Measurements from ENCODE around the gene FBXW2.

FBXW2 gene

DNA sequence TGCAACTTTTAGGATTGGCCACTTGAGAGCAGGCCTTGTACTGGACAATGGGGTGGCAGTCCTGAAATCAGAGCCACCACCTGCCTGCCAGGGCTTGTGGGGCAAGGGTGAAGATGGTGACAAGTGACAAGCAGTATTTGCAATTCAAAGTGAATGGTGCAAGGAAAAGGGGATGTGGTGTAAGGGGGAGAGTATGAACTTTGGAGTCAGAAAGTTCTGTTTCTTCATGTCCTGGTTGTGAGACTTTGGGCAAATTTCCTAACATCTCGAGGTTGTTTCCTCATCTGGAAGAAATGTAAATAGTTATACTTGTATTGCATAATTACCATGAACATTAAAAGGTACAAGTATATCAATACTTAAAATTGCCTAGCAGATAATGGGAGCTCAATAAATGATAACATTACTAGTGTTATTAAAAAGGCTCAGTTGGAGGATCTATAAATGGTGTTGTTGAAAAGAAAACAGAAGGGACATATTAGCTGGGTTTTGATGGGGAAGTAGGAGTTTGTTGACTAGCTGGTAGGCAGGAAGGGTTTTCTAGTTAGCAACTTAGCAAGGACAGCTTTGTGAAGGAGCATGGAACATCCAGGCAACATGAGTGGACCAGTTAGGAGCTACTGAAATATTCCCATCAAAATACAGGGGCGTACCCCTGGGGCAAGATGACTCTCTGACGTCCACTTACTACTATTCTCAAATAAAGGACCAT lies 57.6 kb downstream of the FBXW2 start:
- H3K36me3 ChIP-seq (ENCODE audit: insufficient read depth, low read length) = no peaks in the 10 kb centered on the region
- no peak overlapping the region for H3K4me3 ChIP-seq (ENCODE audit: low read length, poor library complexity, severe bottlenecking)
- no peaks in the 10 kb centered on the region for H3K9me3 ChIP-seq (ENCODE audit: insufficient read depth, low read depth, low read length)
- no peaks in the 10 kb centered on the region for H4K20me1 ChIP-seq (ENCODE audit: insufficient read depth, low read length, poor library complexity, severe bottlenecking)
- H3K4me1 ChIP-seq (ENCODE audit: insufficient read depth, low read length, poor library complexity, severe bottlenecking) = no peaks in the 10 kb centered on the region
- no peak overlapping the region for H3K9ac ChIP-seq (ENCODE audit: low read depth, low read length, poor library complexity, severe bottlenecking)
- no peaks in the 10 kb centered on the region for H3K27me3 ChIP-seq (ENCODE audit: insufficient read depth, low read length, poor library complexity, severe bottlenecking)
- no peaks in the 10 kb centered on the region for H3F3A ChIP-seq (ENCODE audit: low read depth)
- no peaks in the 10 kb centered on the region for H3K79me2 ChIP-seq (ENCODE audit: insufficient read depth, low read length)
- TF ChIP-seq, protein P1, sequence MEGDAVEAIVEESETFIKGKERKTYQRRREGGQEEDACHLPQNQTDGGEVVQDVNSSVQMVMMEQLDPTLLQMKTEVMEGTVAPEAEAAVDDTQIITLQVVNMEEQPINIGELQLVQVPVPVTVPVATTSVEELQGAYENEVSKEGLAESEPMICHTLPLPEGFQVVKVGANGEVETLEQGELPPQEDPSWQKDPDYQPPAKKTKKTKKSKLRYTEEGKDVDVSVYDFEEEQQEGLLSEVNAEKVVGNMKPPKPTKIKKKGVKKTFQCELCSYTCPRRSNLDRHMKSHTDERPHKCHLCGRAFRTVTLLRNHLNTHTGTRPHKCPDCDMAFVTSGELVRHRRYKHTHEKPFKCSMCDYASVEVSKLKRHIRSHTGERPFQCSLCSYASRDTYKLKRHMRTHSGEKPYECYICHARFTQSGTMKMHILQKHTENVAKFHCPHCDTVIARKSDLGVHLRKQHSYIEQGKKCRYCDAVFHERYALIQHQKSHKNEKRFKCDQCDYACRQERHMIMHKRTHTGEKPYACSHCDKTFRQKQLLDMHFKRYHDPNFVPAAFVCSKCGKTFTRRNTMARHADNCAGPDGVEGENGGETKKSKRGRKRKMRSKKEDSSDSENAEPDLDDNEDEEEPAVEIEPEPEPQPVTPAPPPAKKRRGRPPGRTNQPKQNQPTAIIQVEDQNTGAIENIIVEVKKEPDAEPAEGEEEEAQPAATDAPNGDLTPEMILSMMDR (conservative IDR thresholded peaks at IDR 0.05; ENCODE audit: low read length) = no peak
- no peak for TF ChIP-seq EZH2phosphoT487 (IDR thresholded peaks at IDR 0.05; ENCODE audit: borderline replicate concordance)
- no peak overlapping the region for H2AFZ ChIP-seq (ENCODE audit: low read length)
- no peaks in the 10 kb centered on the region for H3K9me2 ChIP-seq (replicated peaks; ENCODE audit: low read depth, low read length)
- H3K4me2 ChIP-seq (ENCODE audit: low read depth, low read length, poor library complexity, severe bottlenecking) = no peak overlapping the region

DNA sequence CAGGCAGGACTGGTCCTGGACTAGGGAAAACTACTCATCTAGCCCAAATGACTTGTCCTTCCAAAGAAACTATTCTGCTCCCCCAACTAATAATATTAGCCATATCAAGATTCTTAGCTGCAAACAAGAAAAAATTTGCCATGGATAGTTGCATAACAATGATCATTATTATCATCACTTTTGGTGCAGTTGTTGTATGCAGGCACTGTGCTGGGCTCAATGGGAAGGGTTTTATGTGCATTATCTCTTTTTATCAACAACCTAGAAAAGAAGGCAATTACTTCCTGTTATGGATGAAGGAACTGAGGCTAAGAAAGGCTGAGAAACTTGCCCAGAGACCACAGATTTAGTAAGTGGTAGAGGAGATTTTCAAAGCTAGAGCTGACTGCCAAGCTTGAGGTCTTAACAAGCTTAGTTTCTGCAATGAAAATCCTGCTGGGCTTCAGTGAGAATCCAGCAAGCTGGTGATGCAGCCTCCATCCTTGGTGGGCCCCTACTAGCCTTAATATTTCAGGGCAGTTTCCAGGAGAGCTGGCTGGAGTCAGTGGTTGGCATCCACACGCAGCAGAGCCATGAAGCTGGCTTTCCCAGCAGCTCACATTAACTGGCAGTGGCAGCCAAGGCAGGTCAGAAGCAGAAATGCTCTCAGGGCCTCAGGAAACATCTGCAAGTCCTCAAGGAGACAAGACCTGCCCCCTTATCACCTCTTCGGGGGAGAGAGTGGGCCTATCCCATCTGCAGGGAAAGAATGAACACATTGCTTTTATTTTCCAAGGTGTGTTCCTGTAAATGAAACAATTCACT lies 58.4 kb downstream of the FBXW2 start:
- Histone ChIP-seq H3K27me3 (ENCODE audit: insufficient read depth, low read length, poor library complexity, severe bottlenecking) (no peaks in the 10 kb centered on the region), H3K9me3 (ENCODE audit: insufficient read depth, low read depth, low read length) (no peaks in the 10 kb centered on the region), H3K36me3 (ENCODE audit: insufficient read depth, low read length) (no peaks in the 10 kb centered on the region), H3K4me1 (ENCODE audit: insufficient read depth, low read length, poor library complexity, severe bottlenecking) (no peaks in the 10 kb centered on the region), H3F3A (ENCODE audit: low read depth) (no peaks in the 10 kb centered on the region), H4K20me1 (ENCODE audit: insufficient read depth, low read length, poor library complexity, severe bottlenecking) (no peaks in the 10 kb centered on the region), H3K4me2 (ENCODE audit: low read depth, low read length, poor library complexity, severe bottlenecking) (no peak overlapping the region), H3K9me2 (replicated peaks; ENCODE audit: low read depth, low read length) (no peaks in the 10 kb centered on the region), H3K79me2 (ENCODE audit: insufficient read depth, low read length) (no peaks in the 10 kb centered on the region), H3K9ac (ENCODE audit: low read depth, low read length, poor library complexity, severe bottlenecking) (no peak overlapping the region), H2AFZ (ENCODE audit: low read length) (no peak overlapping the region), H3K4me3 (ENCODE audit: low read length, poor library complexity, severe bottlenecking) (no peak overlapping the region)
- TF ChIP-seq, protein P1 (conservative IDR thresholded peaks at IDR 0.05; ENCODE audit: low read length) = no peak
- TF ChIP-seq EZH2phosphoT487 (IDR thresholded peaks at IDR 0.05; ENCODE audit: borderline replicate concordance) = no peak

DNA sequence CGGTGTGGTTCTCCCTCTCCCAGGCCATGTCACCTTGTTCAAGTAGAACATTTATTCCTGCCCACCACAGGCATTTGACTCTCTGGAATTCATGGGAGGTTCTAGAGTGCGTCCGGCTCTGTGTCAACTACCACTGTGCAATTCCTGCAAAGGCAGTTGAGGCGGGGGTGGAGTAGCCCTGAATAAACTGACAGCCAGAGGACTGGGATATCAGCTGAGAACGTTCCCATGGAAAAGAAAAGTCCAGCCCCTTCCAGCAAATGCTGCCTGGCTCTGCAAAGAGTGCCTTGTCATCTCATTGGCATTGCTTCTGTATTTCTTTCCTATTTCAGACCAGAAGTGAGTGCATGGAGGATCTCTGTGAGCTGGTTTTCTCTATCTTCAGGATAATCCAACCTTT lies 60.0 kb downstream of the FBXW2 start:
- Histone ChIP-seq H3F3A (ENCODE audit: low read depth) (no peaks in the 10 kb centered on the region), H3K79me2 (ENCODE audit: insufficient read depth, low read length) (no peaks in the 10 kb centered on the region), H3K36me3 (ENCODE audit: insufficient read depth, low read length) (no peaks in the 10 kb centered on the region), H3K27me3 (ENCODE audit: insufficient read depth, low read length, poor library complexity, severe bottlenecking) (no peaks in the 10 kb centered on the region), H2AFZ (ENCODE audit: low read length) (no peak overlapping the region), H3K4me1 (ENCODE audit: insufficient read depth, low read length, poor library complexity, severe bottlenecking) (peaks cover 4% of the 10 kb centered on the region), H3K9me2 (replicated peaks; ENCODE audit: low read depth, low read length) (no peaks in the 10 kb centered on the region), H3K4me2 (ENCODE audit: low read depth, low read length, poor library complexity, severe bottlenecking) (no peak overlapping the region), H3K9ac (ENCODE audit: low read depth, low read length, poor library complexity, severe bottlenecking) (no peak overlapping the region), H3K4me3 (ENCODE audit: low read length, poor library complexity, severe bottlenecking) (no peak overlapping the region), H4K20me1 (ENCODE audit: insufficient read depth, low read length, poor library complexity, severe bottlenecking) (no peaks in the 10 kb centered on the region), H3K9me3 (ENCODE audit: insufficient read depth, low read depth, low read length) (no peaks in the 10 kb centered on the region)
- no peak for TF ChIP-seq EZH2phosphoT487 (IDR thresholded peaks at IDR 0.05; ENCODE audit: borderline replicate concordance)
- TF ChIP-seq, protein P1 (conservative IDR thresholded peaks at IDR 0.05; ENCODE audit: low read length) = no peak

Measured in Loucy (cell line).